ENCODE measurements around the gene NBPF6.
"Not testable (repeated sequence)": the region's sequence is repeated elsewhere in the genome, so short reads cannot be mapped to it uniquely, and the experiment has no call there.

The NBPF6 gene

GRCh38 chr1:108502138-108502537 is 52.0 kb downstream of the NBPF6 start:
- no peak for DNase-seq (ENCODE audit: low read depth)

- DNase-seq (ENCODE audit: low read depth), result no peak
These were observed 52.5 kb downstream of the NBPF6 start for GRCh38 chr1:108502624-108503023.

- no peak for DNase-seq (ENCODE audit: low read depth)
These were observed 53.1 kb downstream of the NBPF6 start for GRCh38 chr1:108503062-108503733.

GRCh38 chr1:108504447-108504846 is 54.3 kb downstream of the NBPF6 start:
- DNase-seq (ENCODE audit: low read depth), result no peak

- DNase-seq (ENCODE audit: low read depth), result no peak
These were observed 55.6 kb downstream of the NBPF6 start for GRCh38 chr1:108505763-108506070.

GRCh38 chr1:108511764-108512163 is 61.6 kb downstream of the NBPF6 start:
- no peak for DNase-seq (ENCODE audit: low read depth)

GRCh38 chr1:108512239-108513043 is 62.3 kb downstream of the NBPF6 start:
- DNase-seq (ENCODE audit: low read depth), result no peak

- no peak for DNase-seq (ENCODE audit: low read depth)
These were observed 62.9 kb downstream of the NBPF6 start for GRCh38 chr1:108513044-108513415.

- DNase-seq (ENCODE audit: low read depth), result not testable (repeated sequence)
These were observed 63.8 kb downstream of the NBPF6 start for GRCh38 chr1:108513914-108514313.

GRCh38 chr1:108517301-108517897 is 67.3 kb downstream of the NBPF6 start:
- not testable (repeated sequence) for DNase-seq (ENCODE audit: low read depth)
